Fibroblast of lung (primary cell): Measurements from ENCODE around the gene CATSPERD. TPM values are rescaled to one million over a fixed set of nuclear protein-coding genes. Genes with fewer than 3 reads are reported as not detected.
"Not testable (repeated sequence)": the region's sequence is repeated elsewhere in the genome, so short reads cannot be mapped to it uniquely, and the experiment has no call there.

Experiments
- DNase-seq, 2 donors: peaks; one replicate each; pipeline versions ENCODE4 v3.0.0 to v3.0.0-alpha.2; 2010; ENCODE audit warnings: low read depth in 2 of 2
- H2AFZ ChIP-seq: 2 replicates; pipeline ENCODE4 v1.5.1; 2012; ENCODE audit warnings: low read length, control low read depth, inconsistent platforms
- H3K27ac ChIP-seq: 2 replicates; pipeline ENCODE4 v1.5.1; 2011; ENCODE audit warnings: low read length, control low read depth; ENCODE audit not compliant: insufficient read depth
- H3K27me3 ChIP-seq: 2 replicates; pipeline ENCODE4 v1.5.1; 2011; ENCODE audit warnings: mild to moderate bottlenecking, low read length; ENCODE audit not compliant: control insufficient read depth, insufficient read depth
- H3K36me3 ChIP-seq: 2 replicates; pipeline ENCODE4 v1.5.1; 2011; ENCODE audit warnings: low read length; ENCODE audit not compliant: control insufficient read depth, insufficient read depth
- H3K4me1 ChIP-seq: 2 replicates; pipeline ENCODE4 v1.5.1; 2011; ENCODE audit warnings: low read length; ENCODE audit not compliant: control insufficient read depth, insufficient read depth; ENCODE audit errors: extremely low read depth
- H3K4me2 ChIP-seq: 2 replicates; pipeline ENCODE4 v1.5.1; 2011; ENCODE audit warnings: low read length, control low read depth; ENCODE audit not compliant: insufficient read depth; ENCODE audit errors: extremely low read depth
- H3K4me3 ChIP-seq, 4 experiments: fragments of 200-600 bp in 1 of 4; sonication (generic) in 1 of 4; replicated peaks in 1 of 4; 2 replicates each; pipeline ENCODE4 v1.5.1; 2011 to 2016; ENCODE audit warnings: low read length in 4 of 4, low read depth in 3 of 4, mild to moderate bottlenecking in 3 of 4, control low read depth in 2 of 4, inconsistent platforms in 1 of 4, mixed read lengths in 1 of 4; ENCODE audit not compliant: insufficient read depth in 1 of 4; ENCODE audit errors: control extremely low read depth in 1 of 4
- H3K79me2 ChIP-seq: 2 replicates; pipeline ENCODE4 v1.5.1; 2012; ENCODE audit warnings: mild to moderate bottlenecking, low read length, inconsistent platforms; ENCODE audit not compliant: control insufficient read depth, insufficient read depth
- H3K9ac ChIP-seq: 2 replicates; pipeline ENCODE4 v1.5.1; 2011; ENCODE audit warnings: mild to moderate bottlenecking, low read length, control low read depth; ENCODE audit not compliant: insufficient read depth
- H3K9me3 ChIP-seq: 2 replicates; pipeline ENCODE4 v1.5.1; 2012; ENCODE audit warnings: low read depth, low read length; ENCODE audit not compliant: control insufficient read depth, insufficient read depth
- H4K20me1 ChIP-seq: 2 replicates; pipeline ENCODE4 v1.5.1; 2011; ENCODE audit warnings: low read length; ENCODE audit not compliant: control insufficient read depth, insufficient read depth; ENCODE audit errors: extremely low read depth
- EZH2 ChIP-seq: IDR thresholded peaks from 2 replicates; pipeline ENCODE4 v1.5.1; 2012; ENCODE audit warnings: low read length, control low read depth, mild to moderate bottlenecking; ENCODE audit errors: missing control alignments
- polyA plus RNA-seq, 2 donors: library from polyadenylated mRNA; depleted of rRNA in 1 of 2; stranded (reverse) in 1 of 2; unstranded in 1 of 2; fragments of >200 nt; gene quantifications; 2 replicates each; pipeline ENCODE4 v1.2.1, GENCODE V29; 2011 to 2012; ENCODE audit warnings: missing spikeins in 1 of 2
- total RNA-seq: library from RNA; depleted of rRNA; stranded (reverse); fragments of >200 nt; gene quantifications from 2 replicates; pipeline ENCODE4 v1.2.1, GENCODE V29; 2014
- TF ChIP-seq, protein P1 (sequence below), 2 donors: IDR thresholded peaks in 1 of 2; conservative IDR thresholded peaks in 1 of 2; 1 replicate in 1 of 2; 2 replicates in 1 of 2; pipeline ENCODE4 v1.5.1; 2011 to 2012; ENCODE audit warnings: low read length in 2 of 2, control low read depth in 1 of 2, inconsistent platforms in 1 of 2, low read depth in 1 of 2, mild to moderate bottlenecking in 1 of 2

The CATSPERD gene
- total and polyA plus RNA-seq, 2 donors (not counting 1 experiment from before 2014, with no cell fraction given) = not detected

DNA sequence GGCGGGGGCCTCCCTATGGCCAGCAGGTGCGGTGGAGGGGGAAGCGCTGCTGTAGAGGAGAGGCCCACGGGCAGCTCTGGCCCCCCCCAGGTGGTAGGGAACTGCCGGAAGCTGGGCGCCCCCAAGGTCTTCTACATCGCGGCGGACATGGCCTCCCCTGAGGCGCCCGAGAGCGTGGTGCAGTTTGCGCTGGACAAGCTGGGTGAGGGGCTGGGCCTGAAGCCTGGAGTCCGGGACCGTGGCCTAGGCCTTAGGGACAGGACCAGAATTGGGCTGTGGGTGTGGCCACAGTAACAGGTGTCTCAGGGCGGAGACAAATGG lies 34.2 kb upstream of the CATSPERD start:
- TF ChIP-seq, protein P1, sequence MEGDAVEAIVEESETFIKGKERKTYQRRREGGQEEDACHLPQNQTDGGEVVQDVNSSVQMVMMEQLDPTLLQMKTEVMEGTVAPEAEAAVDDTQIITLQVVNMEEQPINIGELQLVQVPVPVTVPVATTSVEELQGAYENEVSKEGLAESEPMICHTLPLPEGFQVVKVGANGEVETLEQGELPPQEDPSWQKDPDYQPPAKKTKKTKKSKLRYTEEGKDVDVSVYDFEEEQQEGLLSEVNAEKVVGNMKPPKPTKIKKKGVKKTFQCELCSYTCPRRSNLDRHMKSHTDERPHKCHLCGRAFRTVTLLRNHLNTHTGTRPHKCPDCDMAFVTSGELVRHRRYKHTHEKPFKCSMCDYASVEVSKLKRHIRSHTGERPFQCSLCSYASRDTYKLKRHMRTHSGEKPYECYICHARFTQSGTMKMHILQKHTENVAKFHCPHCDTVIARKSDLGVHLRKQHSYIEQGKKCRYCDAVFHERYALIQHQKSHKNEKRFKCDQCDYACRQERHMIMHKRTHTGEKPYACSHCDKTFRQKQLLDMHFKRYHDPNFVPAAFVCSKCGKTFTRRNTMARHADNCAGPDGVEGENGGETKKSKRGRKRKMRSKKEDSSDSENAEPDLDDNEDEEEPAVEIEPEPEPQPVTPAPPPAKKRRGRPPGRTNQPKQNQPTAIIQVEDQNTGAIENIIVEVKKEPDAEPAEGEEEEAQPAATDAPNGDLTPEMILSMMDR (conservative IDR thresholded peaks at IDR 0.05 in 1 of 2, IDR thresholded peaks at IDR 0.05 in 1 of 2; ENCODE audit: low read depth in 1 of 2, low read length in 2 of 2) = no peak
- TF ChIP-seq EZH2 = no peak
- H3K4me3 ChIP-seq = peak overlapping the region in 2 of 4 experiments; percentile 42 to 62
- peak overlapping the region; percentile 59 for H3K4me2 ChIP-seq
- no peak overlapping the region for H3K9ac ChIP-seq
- H3K36me3 ChIP-seq = peaks cover 2% of the 10 kb centered on the region
- no peaks in the 10 kb centered on the region for H3K4me1 ChIP-seq
- H2AFZ ChIP-seq = no peak overlapping the region
- no peak for DNase-seq
- no peak overlapping the region for H3K27ac ChIP-seq
- no peaks in the 10 kb centered on the region for H4K20me1 ChIP-seq
- H3K9me3 ChIP-seq = no peaks in the 10 kb centered on the region
- peaks cover 3% of the 10 kb centered on the region for H3K27me3 ChIP-seq
- H3K79me2 ChIP-seq = peaks cover 12% of the 10 kb centered on the region

DNA sequence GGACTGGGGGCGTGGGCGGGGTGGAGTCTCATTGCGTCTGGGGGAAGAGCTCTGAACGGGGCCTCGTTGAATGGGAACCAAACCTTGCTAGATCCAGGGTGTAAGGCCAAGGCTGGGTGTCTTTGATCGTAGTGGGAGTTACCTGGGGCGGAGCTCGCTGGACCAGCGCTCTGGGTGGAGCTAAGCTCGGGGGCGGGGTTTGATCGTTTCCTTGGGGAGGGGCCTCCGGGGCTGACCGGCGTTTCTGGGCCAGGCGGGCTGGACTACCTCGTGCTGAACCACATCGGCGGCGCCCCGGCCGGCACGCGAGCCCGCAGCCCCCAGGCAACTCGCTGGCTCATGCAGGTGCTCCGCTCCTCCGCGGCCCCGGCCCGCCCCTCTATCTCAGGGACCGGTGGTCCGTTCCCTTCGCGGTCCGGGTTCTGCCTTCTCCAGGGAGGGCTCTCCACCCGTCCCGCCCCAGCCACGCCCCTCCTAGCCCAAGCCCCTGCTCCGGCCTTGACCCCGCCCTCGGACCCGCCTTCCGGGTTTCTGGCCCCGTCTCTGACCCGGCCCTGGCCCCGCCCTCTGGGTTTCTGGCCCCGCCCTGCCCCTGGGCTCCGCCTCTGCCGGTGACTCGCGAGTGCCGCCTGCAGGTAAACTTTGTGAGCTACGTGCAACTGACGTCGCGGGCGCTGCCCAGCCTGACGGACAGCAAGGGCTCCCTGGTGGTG lies 33.6 kb upstream of the CATSPERD start:
- H4K20me1 ChIP-seq = no peaks in the 10 kb centered on the region
- peaks cover 3% of the 10 kb centered on the region for H3K27me3 ChIP-seq
- peak overlapping the region; percentile 45 for H3K27ac ChIP-seq
- peak overlapping the region; percentile 68 for H2AFZ ChIP-seq
- H3K36me3 ChIP-seq = peaks cover 6% of the 10 kb centered on the region
- peak overlapping the region; percentile 59 for H3K4me2 ChIP-seq
- TF ChIP-seq EZH2 = no peak
- TF ChIP-seq, protein P1 (conservative IDR thresholded peaks at IDR 0.05 in 1 of 2, IDR thresholded peaks at IDR 0.05 in 1 of 2; ENCODE audit: low read depth in 1 of 2, low read length in 2 of 2) = peak; percentile 72 to 79
- peak overlapping the region; percentile 42 to 63 (median 56) for H3K4me3 ChIP-seq
- H3K4me1 ChIP-seq = no peaks in the 10 kb centered on the region
- DNase-seq = peak; percentile 74 to 92
- H3K9ac ChIP-seq = no peak overlapping the region
- H3K9me3 ChIP-seq = no peaks in the 10 kb centered on the region
- peaks cover 17% of the 10 kb centered on the region for H3K79me2 ChIP-seq

DNA sequence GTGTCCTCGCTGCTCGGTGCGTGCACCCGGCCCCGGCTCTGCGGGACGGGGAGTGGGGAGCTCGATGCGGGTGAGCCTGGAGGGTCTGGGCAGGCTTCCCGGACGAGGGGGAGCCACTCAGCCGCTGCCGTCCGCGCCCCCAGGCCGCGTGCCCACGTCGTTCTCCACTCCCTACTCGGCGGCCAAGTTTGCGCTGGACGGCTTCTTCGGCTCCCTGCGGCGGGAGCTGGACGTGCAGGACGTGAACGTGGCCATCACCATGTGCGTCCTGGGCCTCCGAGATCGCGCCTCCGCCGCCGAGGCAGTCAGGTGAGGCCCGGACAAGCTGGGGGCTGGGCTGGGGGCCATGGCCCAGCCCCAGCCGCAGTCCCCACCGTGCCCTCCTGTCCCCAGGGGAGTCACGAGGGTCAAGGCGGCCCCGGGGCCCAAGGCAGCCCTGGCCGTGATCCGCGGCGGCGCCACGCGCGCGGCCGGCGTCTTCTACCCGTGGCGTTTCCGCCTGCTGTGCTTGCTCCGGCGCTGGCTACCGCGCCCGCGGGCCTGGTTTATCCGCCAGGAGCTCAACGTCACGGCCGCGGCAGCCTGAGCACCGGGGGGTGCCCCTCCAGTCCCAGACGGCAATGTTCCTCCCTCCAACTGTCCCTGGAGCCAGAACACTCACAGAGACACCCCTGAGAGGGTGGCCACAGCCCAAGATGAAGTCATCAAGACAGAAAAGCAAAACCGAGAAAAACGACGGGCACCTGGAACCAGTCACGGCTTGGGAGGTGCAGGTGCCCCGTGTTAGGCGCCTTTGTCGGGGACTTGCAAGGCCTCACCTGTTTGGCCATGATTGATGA lies 32.9 kb upstream of the CATSPERD start:
- no peak overlapping the region for H3K4me2 ChIP-seq
- peaks cover 12% of the 10 kb centered on the region for H3K36me3 ChIP-seq
- peaks cover 25% of the 10 kb centered on the region for H3K79me2 ChIP-seq
- no peaks in the 10 kb centered on the region for H4K20me1 ChIP-seq
- no peak overlapping the region for H3K27ac ChIP-seq
- peak overlapping the region; percentile 68 for H2AFZ ChIP-seq
- no peak for TF ChIP-seq EZH2
- no peak for DNase-seq
- peaks cover 2% of the 10 kb centered on the region for H3K4me1 ChIP-seq
- no peaks in the 10 kb centered on the region for H3K27me3 ChIP-seq
- H3K4me3 ChIP-seq = peak overlapping the region in 2 of 4 experiments; percentile 19 to 62
- H3K9me3 ChIP-seq = no peaks in the 10 kb centered on the region
- H3K9ac ChIP-seq = no peak overlapping the region

DNA sequence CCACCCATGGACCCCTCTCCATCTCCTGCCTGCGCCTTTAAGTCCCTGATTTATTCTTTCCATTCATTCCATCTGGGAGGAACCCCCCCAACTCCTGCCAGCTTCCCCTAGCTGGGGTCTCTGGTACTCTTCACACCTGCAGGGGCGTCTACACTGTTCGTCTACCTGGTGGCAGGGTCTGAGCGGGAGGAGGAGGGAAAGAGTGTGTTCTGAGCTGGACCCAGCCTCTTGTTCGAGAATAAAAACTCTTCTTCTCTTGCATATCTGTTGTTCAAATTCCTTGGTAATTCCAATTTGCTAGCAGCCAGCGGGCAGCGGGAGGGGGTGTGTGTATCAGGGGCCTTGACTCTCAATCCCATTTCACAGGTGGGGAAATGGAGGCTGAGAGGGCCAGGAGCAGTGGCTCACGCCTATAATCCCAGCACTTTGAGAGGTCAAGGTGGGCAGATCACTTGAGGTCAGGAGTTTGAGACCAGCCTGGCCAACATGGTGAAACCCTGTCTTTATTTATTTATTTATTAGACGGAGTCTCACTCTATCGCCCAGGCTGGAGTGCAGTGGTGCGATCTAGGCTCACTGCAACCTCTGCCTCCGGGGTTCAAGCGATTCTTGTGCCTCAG lies 32.1 kb upstream of the CATSPERD start:
- not testable (repeated sequence) for H3K27ac ChIP-seq, H2AFZ ChIP-seq
- H3K36me3 ChIP-seq = peaks cover 20% of the 10 kb centered on the region

More for the DNA sequence above, 32.1 kb upstream of the CATSPERD start:
- H3K27me3 ChIP-seq, H3K4me2 ChIP-seq, H4K20me1 ChIP-seq, H3K4me3 ChIP-seq, DNase-seq, H3K9me3 ChIP-seq, H3K9ac ChIP-seq, H3K4me1 ChIP-seq: not testable (repeated sequence)
- H3K79me2 ChIP-seq = peaks cover 33% of the 10 kb centered on the region
